Measurements from ENCODE around the gene GRK4. TPM values are rescaled to one million over a fixed set of nuclear protein-coding genes. Genes with fewer than 3 reads are reported as not detected.
"Not testable (repeated sequence)": the region's sequence is repeated elsewhere in the genome, so short reads cannot be mapped to it uniquely, and the experiment has no call there.

The GRK4 gene
- total and polyA plus RNA-seq, 7 donors, result 0.60 to 10.2 (median 3.9) TPM

GRCh38 chr4:2977211-2978088 lies 14.1 kb downstream of the GRK4 start:
- Histone ChIP-seq H3K9me3 (no peaks in the 10 kb centered on the region), H3K4me3 (no peak overlapping the region), H3K27me3 (no peaks in the 10 kb centered on the region), H3K27ac (peak overlapping the region in 3 of 4 donors; percentile 32 to 38 (median 37)), H3K36me3 (no peaks in the 10 kb centered on the region), H3K4me1 (no peaks in the 10 kb centered on the region)
- TF ChIP-seq CTCF (IDR thresholded peaks at IDR 0.05) (no peak), POLR2A (IDR thresholded peaks at IDR 0.05) (no peak), POLR2AphosphoS5 (IDR thresholded peaks at IDR 0.05) (no peak), EP300 (IDR thresholded peaks at IDR 0.05) (no peak)
- intact Hi-C loops (cut with DNase I), result no loop called here
- DNase-seq, result no peak
- 72 to 79% methylated on average over 14 of the region's 14 CpGs for WGBS, 2 donors

GRCh38 chr4:2981256-2981819 lies 18.0 kb downstream of the GRK4 start:
- Histone ChIP-seq H3K27ac (no peak overlapping the region), H3K36me3 (no peaks in the 10 kb centered on the region), H3K4me1 (no peaks in the 10 kb centered on the region), H3K27me3 (no peaks in the 10 kb centered on the region), H3K9me3 (no peaks in the 10 kb centered on the region), H3K4me3 (no peak overlapping the region)
- intact Hi-C loops (cut with DNase I), result no loop called here
- TF ChIP-seq POLR2A (IDR thresholded peaks at IDR 0.05) (no peak), EP300 (IDR thresholded peaks at IDR 0.05) (no peak)
- DNase-seq, result no peak
- 83 to 88% methylated on average over 4 of the region's 4 CpGs for WGBS, 2 donors

- TF ChIP-seq CTCF (IDR thresholded peaks at IDR 0.05) (no peak), EP300 (IDR thresholded peaks at IDR 0.05) (no peak), POLR2AphosphoS5 (IDR thresholded peaks at IDR 0.05) (no peak), POLR2A (IDR thresholded peaks at IDR 0.05) (no peak)
- no peaks in the 10 kb centered on the region for H3K27me3 ChIP-seq
- no peaks in the 10 kb centered on the region for H3K36me3 ChIP-seq
- intact Hi-C loops (cut with DNase I), result no loop called here
- DNase-seq, result no peak
- 80 to 89% methylated on average over 4 of the region's 4 CpGs for WGBS, 2 donors
- no peak overlapping the region for H3K27ac ChIP-seq
- H3K9me3 ChIP-seq, result no peaks in the 10 kb centered on the region
- no peaks in the 10 kb centered on the region for H3K4me1 ChIP-seq
- no peak overlapping the region for H3K4me3 ChIP-seq
These were observed 18.6 kb downstream of the GRK4 start for GRCh38 chr4:2982012-2982411.

- H3K27me3 ChIP-seq; H3K36me3 ChIP-seq; intact Hi-C loops (cut with DNase I); DNase-seq; H3K27ac ChIP-seq; H3K9me3 ChIP-seq; H3K4me3 ChIP-seq; H3K4me1 ChIP-seq: not testable (repeated sequence)
- WGBS, 2 donors, result 85 to 87% methylated on average over 7 of the region's 7 CpGs
These were observed 20.3 kb downstream of the GRK4 start for GRCh38 chr4:2983715-2984114.

GRCh38 chr4:2991243-2991642 lies 27.9 kb downstream of the GRK4 start:
- Histone ChIP-seq H3K4me1 (no peaks in the 10 kb centered on the region), H3K4me3 (no peak overlapping the region), H3K36me3 (no peaks in the 10 kb centered on the region), H3K27me3 (no peaks in the 10 kb centered on the region), H3K27ac (no peak overlapping the region), H3K9me3 (no peaks in the 10 kb centered on the region)
- WGBS, 2 donors, result 86 to 91% methylated on average over 4 of the region's 4 CpGs
- no peak for DNase-seq
- intact Hi-C loops (cut with DNase I), result no loop called here
- TF ChIP-seq CTCF (IDR thresholded peaks at IDR 0.05) (no peak), POLR2AphosphoS5 (IDR thresholded peaks at IDR 0.05) (no peak), EP300 (IDR thresholded peaks at IDR 0.05) (no peak), POLR2A (IDR thresholded peaks at IDR 0.05) (no peak)
